ENCODE measurements around the gene HOXA4.

GRCh38 chr7:27098578-27099451, 31.7 kb downstream of the HOXA4 start:
- TF ChIP-seq POLR2A (IDR thresholded peaks at IDR 0.05): no peak
- no peak for TF ChIP-seq CTCF (IDR thresholded peaks at IDR 0.05)

Data from body of pancreas (tissue), 4 donors.